Glutamatergic neuron (in vitro differentiated cells): ENCODE results near the gene ST3GAL4. TPM values are rescaled to one million over a fixed set of nuclear protein-coding genes. Genes with fewer than 3 reads are reported as not detected.

ENCODE experiments used
- DNase-seq: peaks from one replicate; pipeline ENCODE4 v3.0.0; 2022
- H3K27ac Mint-ChIP-seq: one replicate; pipeline ENCODE4 v1.8.0; 2020; ENCODE audit warnings: mild to moderate bottlenecking, mixed read lengths, inconsistent platforms; ENCODE audit not compliant: unreplicated experiment
- H3K27me3 Mint-ChIP-seq: one replicate; pipeline ENCODE4 v1.8.0; 2020; ENCODE audit warnings: mild to moderate bottlenecking, moderate library complexity, mixed read lengths, inconsistent platforms; ENCODE audit not compliant: unreplicated experiment
- H3K36me3 Mint-ChIP-seq: one replicate; pipeline ENCODE4 v1.8.0; 2020; ENCODE audit warnings: mild to moderate bottlenecking, mixed read lengths, inconsistent platforms; ENCODE audit not compliant: unreplicated experiment
- H3K4me1 Mint-ChIP-seq: one replicate; pipeline ENCODE4 v1.8.0; 2020; ENCODE audit warnings: mild to moderate bottlenecking, low read depth, mixed read lengths, inconsistent platforms; ENCODE audit not compliant: unreplicated experiment
- H3K4me3 Mint-ChIP-seq: one replicate; pipeline ENCODE4 v1.8.0; 2020; ENCODE audit warnings: mild to moderate bottlenecking, mixed read lengths, inconsistent platforms; ENCODE audit not compliant: unreplicated experiment
- H3K9me3 Mint-ChIP-seq: one replicate; pipeline ENCODE4 v1.8.0; 2020; ENCODE audit warnings: mild to moderate bottlenecking, moderate library complexity, mixed read lengths, inconsistent platforms; ENCODE audit not compliant: unreplicated experiment
- CTCF ChIP-seq: fragments of 200-600 bp; sonication (generic); IDR thresholded peaks from one replicate; pipeline ENCODE4 v1.5.0; 2021; ENCODE audit not compliant: partially characterized antibody, unreplicated experiment
- total RNA-seq: library from RNA; stranded (reverse); fragmentation: NEBNext Ultra II Directional; extraction: Animal tissue kit (Norgen Biotek cat#: 25700); gene quantifications from one replicate; pipeline ENCODE4 v1.2.1, GENCODE V29; 2021; ENCODE audit not compliant: unreplicated experiment

The ST3GAL4 gene
- total RNA-seq, 1 donor from 2014 or later, result 10.4 TPM

GRCh38 chr11:126430581-126431335, 75.3 kb downstream of the ST3GAL4 start:
- Mint-ChIP-seq H3K36me3 (no peaks in the 10 kb centered on the region), H3K9me3 (peaks cover 10% of the 10 kb centered on the region), H3K4me1 (peaks cover 27% of the 10 kb centered on the region), H3K4me3 (no peak overlapping the region), H3K27ac (no peak overlapping the region), H3K27me3 (peaks cover 5% of the 10 kb centered on the region)
- DNase-seq, result no peak
- no peak for TF ChIP-seq CTCF

- Mint-ChIP-seq H3K27me3 (peaks cover 5% of the 10 kb centered on the region), H3K36me3 (no peaks in the 10 kb centered on the region), H3K9me3 (peaks cover 10% of the 10 kb centered on the region), H3K4me1 (peaks cover 21% of the 10 kb centered on the region), H3K27ac (no peak overlapping the region), H3K4me3 (no peak overlapping the region)
- TF ChIP-seq CTCF, result no peak
- DNase-seq, result no peak
Measured at GRCh38 chr11:126431401-126432064, 76.0 kb downstream of the ST3GAL4 start.

GRCh38 chr11:126432065-126432461, 76.6 kb downstream of the ST3GAL4 start:
- Mint-ChIP-seq H3K27ac (no peak overlapping the region), H3K27me3 (peaks cover 5% of the 10 kb centered on the region), H3K4me3 (no peak overlapping the region), H3K36me3 (no peaks in the 10 kb centered on the region), H3K4me1 (peaks cover 15% of the 10 kb centered on the region), H3K9me3 (peaks cover 7% of the 10 kb centered on the region)
- DNase-seq, result no peak
- TF ChIP-seq CTCF, result no peak

- peaks cover 11% of the 10 kb centered on the region for H3K4me1 Mint-ChIP-seq
- no peak for DNase-seq
- H3K4me3 Mint-ChIP-seq, result no peak overlapping the region
- H3K36me3 Mint-ChIP-seq, result no peaks in the 10 kb centered on the region
- H3K9me3 Mint-ChIP-seq, result peaks cover 7% of the 10 kb centered on the region
- H3K27ac Mint-ChIP-seq, result no peak overlapping the region
- peaks cover 5% of the 10 kb centered on the region for H3K27me3 Mint-ChIP-seq
- TF ChIP-seq CTCF, result no peak
Measured at GRCh38 chr11:126432525-126432924, 77.0 kb downstream of the ST3GAL4 start.
